COR-L47 (cell line): ENCODE measurements around the gene GMIP.

ENCODE experiments used
- DNase-seq: peaks from one replicate; lab custom pipeline; 2025; lab: John Stamatoyannopoulos, UW

The GMIP gene

DNA sequence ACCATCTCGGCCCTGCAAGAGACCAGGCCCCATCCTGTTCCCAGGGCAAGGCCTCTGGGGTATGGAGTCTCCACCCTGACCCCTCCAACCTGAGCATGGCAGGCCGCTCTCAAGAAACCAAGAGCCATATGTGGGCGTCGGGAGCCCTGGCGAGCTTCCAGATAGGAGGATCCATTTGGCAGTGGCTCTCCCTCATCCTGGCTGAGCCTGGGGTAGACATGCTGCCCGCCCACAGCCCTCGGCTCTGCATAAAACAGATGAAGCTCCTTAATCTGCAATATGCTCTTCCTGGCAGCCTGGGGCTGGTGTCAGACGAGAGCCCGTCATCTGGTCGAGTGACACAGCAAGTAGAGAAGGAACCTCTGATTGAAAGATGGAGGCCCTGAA, 13.9 kb upstream of the GMIP start:
- DNase-seq: no peak

DNA sequence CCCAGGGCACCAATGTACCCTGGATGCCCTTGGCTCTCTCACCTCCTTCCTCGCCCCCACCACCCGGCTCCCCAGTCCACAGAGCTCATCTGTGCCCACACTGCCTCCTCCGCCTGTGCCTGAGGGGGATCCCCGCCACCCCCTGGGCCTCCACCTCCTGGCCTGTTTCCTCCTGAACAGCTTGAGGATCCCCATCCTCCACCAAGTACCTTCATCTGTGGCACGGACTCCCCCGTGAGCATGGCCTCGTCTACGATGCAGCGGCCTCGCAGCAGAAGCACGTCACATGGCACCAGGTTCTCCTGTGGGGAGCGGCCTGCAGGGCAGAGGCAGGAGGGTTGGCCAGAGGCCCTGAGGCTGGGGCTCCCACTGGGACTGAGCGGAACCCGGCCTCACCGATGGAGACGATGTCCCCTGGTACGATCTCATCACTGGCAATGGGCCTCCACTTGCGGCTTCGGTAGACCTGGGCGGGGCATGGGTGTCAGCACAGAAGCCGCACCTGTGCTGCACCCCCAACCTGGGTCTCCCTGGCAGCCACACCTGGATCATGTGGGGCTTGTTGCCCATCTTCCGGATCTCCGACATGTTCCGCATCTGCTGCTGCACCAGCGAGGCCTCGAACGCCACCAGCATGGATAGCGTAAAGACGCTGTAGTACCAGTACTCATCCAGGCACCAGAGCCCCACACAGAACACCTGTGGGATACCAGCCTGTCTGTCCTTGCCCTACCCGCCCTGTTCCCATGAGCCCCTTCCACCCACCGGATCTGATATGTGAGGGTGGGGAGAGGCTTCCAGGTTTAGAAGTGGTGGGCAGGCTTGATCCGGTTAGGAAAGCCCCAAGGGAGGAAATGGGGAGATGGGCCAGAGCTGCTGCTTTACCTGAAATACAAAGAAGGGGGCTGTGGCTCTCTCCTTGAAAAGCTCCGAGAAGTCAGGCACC, 13.3 kb upstream of the GMIP start:
- DNase-seq: no peak

- DNase-seq: no peak
These were observed 12.3 kb upstream of the GMIP start for GRCh38 chr19:19655641-19656343.

GRCh38 chr19:19655051-19655594, 11.7 kb upstream of the GMIP start:
- no peak for DNase-seq

- no peak for DNase-seq
These were observed 11.0 kb upstream of the GMIP start for GRCh38 chr19:19654441-19654840.

DNA sequence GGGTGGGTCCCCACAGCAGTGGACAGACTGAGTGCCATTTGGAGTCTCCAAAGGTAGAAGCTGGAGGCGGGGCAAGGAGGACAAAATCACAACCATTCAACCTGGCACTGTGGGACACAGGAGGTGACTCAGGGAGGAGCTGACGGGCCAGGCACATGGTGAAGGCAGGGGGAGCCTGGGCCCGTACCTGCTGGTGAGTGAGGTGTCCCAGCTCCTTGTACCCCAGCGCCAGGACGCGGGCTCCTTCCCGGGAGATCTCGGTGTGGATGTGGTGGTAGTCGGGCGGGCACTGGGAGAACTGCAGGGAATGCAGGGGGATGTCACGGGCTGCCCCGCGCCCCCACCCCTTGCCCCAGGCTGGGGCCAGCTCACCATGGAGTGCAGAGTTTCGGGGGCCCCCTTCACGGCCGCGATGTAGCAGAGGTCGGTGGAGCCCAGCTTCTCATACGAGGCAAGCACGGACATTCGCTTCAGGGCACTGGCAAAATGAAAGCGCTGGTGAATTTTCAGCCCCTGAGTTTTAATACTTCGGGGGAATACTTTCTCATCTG, 10.2 kb upstream of the GMIP start:
- no peak for DNase-seq

- DNase-seq: no peak
These were observed 9.2 kb upstream of the GMIP start for GRCh38 chr19:19652482-19653295.

DNA sequence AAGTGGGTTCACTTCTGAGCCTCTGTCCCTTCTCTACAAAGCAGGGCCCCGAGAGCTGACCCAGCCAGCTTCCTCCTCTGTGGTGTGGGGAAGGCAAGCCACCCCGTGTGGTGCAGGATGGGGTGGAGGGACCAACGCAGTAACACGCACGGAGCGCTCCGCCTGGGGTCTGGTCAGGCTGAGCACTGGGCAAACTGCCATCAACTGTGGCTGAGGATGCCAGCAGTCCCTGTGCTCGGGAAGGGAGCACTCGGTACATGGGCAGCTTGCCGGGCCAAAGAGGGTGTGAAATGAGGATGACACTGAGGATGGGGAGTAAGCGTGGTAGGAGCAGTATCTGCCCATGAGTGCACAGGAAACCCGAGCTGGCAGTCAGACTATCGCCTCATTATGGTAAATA, 7.6 kb upstream of the GMIP start:
- DNase-seq: no peak

DNA sequence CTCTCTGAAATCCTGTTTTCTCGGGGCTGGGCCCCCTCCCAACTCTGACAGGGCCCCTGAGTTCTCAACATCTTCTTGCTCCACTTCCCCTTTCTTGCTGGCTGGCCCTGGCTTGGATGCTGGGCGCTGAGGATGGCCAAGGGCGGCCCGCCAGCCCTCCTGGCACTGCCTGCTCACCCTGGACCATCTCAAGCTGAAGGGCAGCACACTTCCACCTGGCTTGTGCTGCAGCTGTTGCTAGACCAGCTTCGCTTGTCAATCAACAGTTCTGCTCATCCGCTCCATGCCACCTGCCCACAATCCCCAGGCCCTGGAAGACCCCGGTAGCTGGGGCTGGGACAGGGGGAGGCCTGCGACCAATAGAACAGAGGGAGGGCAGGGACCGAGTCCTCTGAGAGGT, 6.9 kb upstream of the GMIP start:
- DNase-seq: no peak

DNA sequence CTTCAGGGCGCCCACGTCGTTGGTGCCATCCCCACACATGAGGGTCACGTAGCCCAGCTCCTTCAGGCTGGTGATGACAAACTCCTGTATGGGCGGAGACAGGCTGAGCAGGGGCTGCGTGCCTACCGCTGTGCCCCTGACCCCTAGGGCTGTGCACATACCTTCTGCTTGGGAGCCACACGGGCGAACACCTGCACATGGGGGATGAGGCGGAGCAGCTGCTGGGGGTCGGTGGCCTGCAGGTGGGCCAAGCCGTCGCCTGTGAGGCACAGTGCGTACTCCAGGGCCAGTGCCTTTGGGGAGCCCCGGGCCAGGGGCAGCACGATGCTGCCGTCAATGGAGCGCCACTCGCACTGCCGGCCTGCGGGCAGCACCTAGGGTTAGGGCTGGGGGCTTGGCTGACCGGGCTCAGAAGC, 6.1 kb upstream of the GMIP start:
- DNase-seq: no peak

GRCh38 chr19:19649155-19649554, 5.7 kb upstream of the GMIP start:
- no peak for DNase-seq

- no peak for DNase-seq
These were observed 3.8 kb upstream of the GMIP start for GRCh38 chr19:19647037-19647835.

- DNase-seq: no peak
These were observed 1.9 kb upstream of the GMIP start for GRCh38 chr19:19645233-19645870.

- no peak for DNase-seq
These were observed 564 bp upstream of the GMIP start for GRCh38 chr19:19644054-19644388.

- DNase-seq: no peak
These were observed 825 bp downstream of the GMIP start for GRCh38 chr19:19642506-19643157.

DNA sequence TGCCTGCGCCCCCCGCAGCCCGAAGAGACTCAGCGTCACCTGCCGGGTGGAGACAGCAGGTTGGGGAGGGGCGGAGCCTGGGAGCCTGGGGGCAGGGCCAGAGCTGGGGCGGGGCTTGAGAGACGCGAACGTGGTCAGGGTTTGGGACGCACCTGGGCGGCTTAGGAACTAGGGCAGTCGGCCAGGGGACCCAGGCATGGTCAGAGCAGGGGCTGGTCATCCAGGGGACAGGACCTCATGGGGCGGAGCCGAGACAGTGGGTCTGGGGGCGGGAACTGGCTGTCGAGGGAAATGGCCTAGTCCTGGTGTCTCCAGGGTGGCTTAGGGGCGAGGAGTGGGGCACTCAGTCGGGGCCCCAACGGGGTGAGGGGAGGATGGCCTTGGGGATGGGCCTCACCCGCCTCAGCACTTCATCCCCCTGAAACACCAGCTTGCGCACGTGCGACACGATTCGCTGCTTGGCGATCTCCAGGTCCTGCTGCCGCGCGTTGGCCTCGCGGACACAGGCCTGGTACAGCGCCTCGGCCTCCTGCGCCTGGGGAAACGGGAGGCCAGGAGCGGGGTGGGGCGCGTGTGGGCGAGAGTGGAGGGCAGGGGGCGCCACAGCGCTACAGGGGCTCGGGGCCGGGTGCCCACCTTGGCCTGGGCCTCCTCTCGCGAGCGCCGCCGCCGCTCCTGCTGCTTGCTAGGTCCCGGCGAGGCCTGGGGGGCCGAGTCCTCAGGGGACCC, 5.8 kb downstream of the GMIP start:
- no peak for DNase-seq

DNA sequence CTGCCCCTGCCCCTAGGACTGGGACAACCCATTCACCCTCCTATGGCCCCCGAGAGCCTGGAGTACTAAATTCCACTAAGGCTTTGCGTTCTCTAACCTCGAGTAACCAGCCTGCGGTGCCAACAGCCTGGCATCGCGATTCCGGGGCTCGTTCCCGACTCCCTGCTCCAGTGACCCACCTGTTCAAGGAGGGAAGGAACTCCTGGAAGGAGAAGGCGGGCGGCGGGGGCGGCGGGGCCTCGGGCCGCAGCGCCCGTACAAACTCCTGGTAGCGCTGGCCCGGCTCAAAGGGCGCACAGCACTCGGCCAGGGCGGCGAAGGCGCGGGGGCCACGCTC, 6.3 kb downstream of the GMIP start:
- DNase-seq: no peak

GRCh38 chr19:19636573-19637185, 6.8 kb downstream of the GMIP start:
- no peak for DNase-seq

- no peak for DNase-seq
These were observed 8.1 kb downstream of the GMIP start for GRCh38 chr19:19635313-19635702.
